Measurements from ENCODE around the gene SEMA4B. TPM values are rescaled to one million over a fixed set of nuclear protein-coding genes. Genes with fewer than 3 reads are reported as not detected.
A peak's percentile ranks its signal among the peaks of the same experiment; 100 is the strongest.

Gene SEMA4B
- total RNA-seq, 1 experiment from 2014 or later, result 50.2 TPM

DNA sequence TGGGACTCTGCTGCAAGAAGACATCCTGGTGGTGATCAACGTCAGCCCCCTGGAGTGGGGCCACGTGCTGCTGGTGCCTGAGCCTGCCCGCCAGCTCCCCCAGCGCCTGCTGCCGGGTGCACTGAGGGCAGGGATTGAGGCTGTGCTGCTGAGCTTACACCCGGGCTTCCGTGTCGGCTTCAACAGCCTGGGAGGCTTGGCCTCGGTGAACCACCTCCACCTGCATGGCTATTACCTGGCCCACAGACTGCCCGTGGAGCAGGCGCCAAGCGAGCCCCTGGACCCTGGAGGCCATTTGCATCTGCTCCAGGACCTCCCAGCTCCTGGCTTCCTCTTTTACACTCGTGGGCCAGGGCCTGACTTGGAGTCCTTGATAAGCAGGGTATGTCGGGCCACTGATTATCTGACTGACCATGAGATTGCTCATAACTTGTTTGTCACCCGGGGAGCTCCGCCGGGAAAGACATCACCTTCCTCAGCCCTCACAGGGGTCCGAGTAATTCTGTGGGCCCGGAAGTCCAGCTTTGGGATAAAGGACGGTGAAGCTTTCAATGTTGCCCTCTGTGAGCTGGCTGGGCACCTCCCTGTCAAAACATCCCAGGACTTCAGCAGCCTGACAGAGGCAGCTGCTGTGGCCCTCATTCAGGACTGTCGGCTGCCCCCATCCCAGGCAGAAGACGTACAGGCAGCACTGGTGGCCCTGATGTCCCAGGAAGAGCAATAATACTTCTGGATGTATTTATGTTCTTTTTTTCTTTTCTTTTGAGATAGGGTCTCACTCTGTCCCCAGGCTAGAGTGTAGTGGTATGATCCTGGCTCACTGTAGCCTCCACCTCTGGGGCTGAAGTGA lies 40.4 kb downstream of the SEMA4B start:
- Mint-ChIP-seq H3K27me3 (ENCODE audit: low read depth) (no peaks in the 10 kb centered on the region), H3K36me3 (peaks cover 6% of the 10 kb centered on the region; the same call in 1 of the 2 replicates), H3K27ac (no peak overlapping the region), H3K4me1 (no peaks in the 10 kb centered on the region), H3K9me3 (no peaks in the 10 kb centered on the region), H3K4me3 (no peak overlapping the region)
- no peak for DNase-seq (ENCODE audit: low spot score)
- ATAC-seq, result peak; percentile 28
- ChIA-PET POLR2A (interaction anchor here (0.6 kb wide), 1 partner anchor 52 kb away, joined by 3 read pairs; no protein-coding TSS in a partner anchor), CTCF (no interaction called here)
- TF ChIP-seq, protein P1, sequence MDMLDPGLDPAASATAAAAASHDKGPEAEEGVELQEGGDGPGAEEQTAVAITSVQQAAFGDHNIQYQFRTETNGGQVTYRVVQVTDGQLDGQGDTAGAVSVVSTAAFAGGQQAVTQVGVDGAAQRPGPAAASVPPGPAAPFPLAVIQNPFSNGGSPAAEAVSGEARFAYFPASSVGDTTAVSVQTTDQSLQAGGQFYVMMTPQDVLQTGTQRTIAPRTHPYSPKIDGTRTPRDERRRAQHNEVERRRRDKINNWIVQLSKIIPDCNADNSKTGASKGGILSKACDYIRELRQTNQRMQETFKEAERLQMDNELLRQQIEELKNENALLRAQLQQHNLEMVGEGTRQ (CRISPR knock-in tag; IDR thresholded peaks at IDR 0.05), result no peak
- no peak for TF ChIP-seq TCF7 (CRISPR knock-in tag; IDR thresholded peaks at IDR 0.05; ENCODE audit: low read depth)
- TF ChIP-seq, protein P2, sequence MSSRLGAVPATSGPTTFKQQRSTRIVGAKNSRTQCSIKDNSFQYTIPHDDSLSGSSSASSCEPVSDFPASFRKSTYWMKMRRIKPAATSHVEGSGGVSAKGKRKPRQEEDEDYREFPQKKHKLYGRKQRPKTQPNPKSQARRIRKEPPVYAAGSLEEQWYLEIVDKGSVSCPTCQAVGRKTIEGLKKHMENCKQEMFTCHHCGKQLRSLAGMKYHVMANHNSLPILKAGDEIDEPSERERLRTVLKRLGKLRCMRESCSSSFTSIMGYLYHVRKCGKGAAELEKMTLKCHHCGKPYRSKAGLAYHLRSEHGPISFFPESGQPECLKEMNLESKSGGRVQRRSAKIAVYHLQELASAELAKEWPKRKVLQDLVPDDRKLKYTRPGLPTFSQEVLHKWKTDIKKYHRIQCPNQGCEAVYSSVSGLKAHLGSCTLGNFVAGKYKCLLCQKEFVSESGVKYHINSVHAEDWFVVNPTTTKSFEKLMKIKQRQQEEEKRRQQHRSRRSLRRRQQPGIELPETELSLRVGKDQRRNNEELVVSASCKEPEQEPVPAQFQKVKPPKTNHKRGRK (CRISPR knock-in tag; IDR thresholded peaks at IDR 0.05; ENCODE audit: borderline replicate concordance), result no peak
- TF ChIP-seq, protein P3, sequence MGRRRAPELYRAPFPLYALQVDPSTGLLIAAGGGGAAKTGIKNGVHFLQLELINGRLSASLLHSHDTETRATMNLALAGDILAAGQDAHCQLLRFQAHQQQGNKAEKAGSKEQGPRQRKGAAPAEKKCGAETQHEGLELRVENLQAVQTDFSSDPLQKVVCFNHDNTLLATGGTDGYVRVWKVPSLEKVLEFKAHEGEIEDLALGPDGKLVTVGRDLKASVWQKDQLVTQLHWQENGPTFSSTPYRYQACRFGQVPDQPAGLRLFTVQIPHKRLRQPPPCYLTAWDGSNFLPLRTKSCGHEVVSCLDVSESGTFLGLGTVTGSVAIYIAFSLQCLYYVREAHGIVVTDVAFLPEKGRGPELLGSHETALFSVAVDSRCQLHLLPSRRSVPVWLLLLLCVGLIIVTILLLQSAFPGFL (CRISPR knock-in tag; IDR thresholded peaks at IDR 0.05; ENCODE audit: borderline replicate concordance), result no peak
- no peak for TF ChIP-seq MLX (CRISPR knock-in tag; IDR thresholded peaks at IDR 0.05)
- TF ChIP-seq, protein P4, sequence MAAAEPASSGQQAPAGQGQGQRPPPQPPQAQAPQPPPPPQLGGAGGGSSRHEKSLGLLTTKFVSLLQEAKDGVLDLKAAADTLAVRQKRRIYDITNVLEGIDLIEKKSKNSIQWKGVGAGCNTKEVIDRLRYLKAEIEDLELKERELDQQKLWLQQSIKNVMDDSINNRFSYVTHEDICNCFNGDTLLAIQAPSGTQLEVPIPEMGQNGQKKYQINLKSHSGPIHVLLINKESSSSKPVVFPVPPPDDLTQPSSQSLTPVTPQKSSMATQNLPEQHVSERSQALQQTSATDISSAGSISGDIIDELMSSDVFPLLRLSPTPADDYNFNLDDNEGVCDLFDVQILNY (CRISPR knock-in tag; IDR thresholded peaks at IDR 0.05), result no peak
- no peak for TF ChIP-seq FOXJ3 (CRISPR knock-in tag; IDR thresholded peaks at IDR 0.05; ENCODE audit: borderline replicate concordance)
- no peak for TF ChIP-seq NR1H2 (CRISPR knock-in tag; IDR thresholded peaks at IDR 0.05)

DNA sequence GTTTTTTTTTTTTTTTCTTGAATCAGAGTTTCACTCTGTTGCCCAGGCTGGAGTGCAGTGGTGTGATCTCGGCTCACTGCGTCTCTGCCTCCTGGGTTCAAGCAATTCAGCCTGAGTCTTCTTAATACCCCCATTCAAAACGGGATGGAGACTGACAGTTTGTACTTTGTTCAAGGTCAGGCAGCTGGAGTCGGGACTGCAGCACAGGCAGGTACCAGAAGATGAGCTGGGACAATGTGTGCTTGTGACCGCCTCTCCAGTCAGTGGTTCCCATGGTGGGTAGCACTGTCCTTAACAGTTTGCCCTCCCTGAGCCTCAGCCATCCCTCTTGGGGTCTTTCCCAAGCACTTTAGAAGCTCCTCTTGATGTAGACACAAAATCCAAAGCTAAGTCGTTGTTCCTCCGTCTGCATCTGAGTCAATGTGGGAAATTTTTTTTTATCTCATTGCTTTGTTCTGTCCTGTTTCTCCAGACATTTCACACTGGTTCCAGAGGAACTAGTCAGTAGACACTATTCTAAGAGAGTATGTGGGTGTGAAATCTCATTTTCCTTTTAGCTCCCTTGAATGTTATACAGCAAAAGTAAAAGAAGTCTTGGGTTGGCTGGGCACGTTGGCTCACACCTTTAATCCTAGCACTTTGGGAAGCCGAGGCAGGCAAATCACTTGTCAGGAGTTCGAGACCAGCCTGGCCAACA lies 43.0 kb downstream of the SEMA4B start:
- peaks cover 6% of the 10 kb centered on the region; the same call in 1 of the 2 replicates for H3K27me3 Mint-ChIP-seq (ENCODE audit: low read depth)
- ATAC-seq (no peak), DNase-seq (ENCODE audit: low spot score) (no peak)
- no peaks in the 10 kb centered on the region for H3K4me1 Mint-ChIP-seq
- H3K27ac Mint-ChIP-seq, result no peak overlapping the region
- TF ChIP-seq NFYB (CRISPR knock-in tag; conservative IDR thresholded peaks at IDR 0.05; ENCODE audit: low read depth) (no peak), FOXJ3 (CRISPR knock-in tag; IDR thresholded peaks at IDR 0.05; ENCODE audit: borderline replicate concordance) (no peak), SOX15 (CRISPR knock-in tag; IDR thresholded peaks at IDR 0.05) (no peak), OVOL2 (CRISPR knock-in tag; IDR thresholded peaks at IDR 0.05; ENCODE audit: borderline replicate concordance) (no peak), CREB1 (CRISPR knock-in tag; IDR thresholded peaks at IDR 0.05) (no peak)
- TF ChIP-seq, protein P2 (CRISPR knock-in tag; IDR thresholded peaks at IDR 0.05; ENCODE audit: borderline replicate concordance), result no peak
- TF ChIP-seq, protein P5, sequence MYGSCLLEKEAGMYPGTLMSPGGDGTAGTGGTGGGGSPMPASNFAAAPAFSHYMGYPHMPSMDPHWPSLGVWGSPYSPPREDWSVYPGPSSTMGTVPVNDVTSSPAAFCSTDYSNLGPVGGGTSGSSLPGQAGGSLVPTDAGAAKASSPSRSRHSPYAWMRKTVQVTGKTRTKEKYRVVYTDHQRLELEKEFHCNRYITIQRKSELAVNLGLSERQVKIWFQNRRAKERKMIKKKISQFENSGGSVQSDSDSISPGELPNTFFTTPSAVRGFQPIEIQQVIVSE (CRISPR knock-in tag; IDR thresholded peaks at IDR 0.05; ENCODE audit: borderline replicate concordance), result no peak
- no peak overlapping the region for H3K4me3 Mint-ChIP-seq
- H3K9me3 Mint-ChIP-seq, result no peaks in the 10 kb centered on the region
- 0 out of 2 replicates have a peak, but pooled peaks cover 3% of the 10 kb centered on the region for H3K36me3 Mint-ChIP-seq
- ChIA-PET POLR2A (no interaction called here), CTCF (no interaction called here)

Data from WTC11 (cell line).